B cell (primary cell): Measurements from ENCODE around the gene SFXN5. TPM values are rescaled to one million over a fixed set of nuclear protein-coding genes. Genes with fewer than 3 reads are reported as not detected.

ENCODE experiments used
- ATAC-seq: fragments of 200-7000 bp; cut with Tn5 transposase; one replicate; pipeline ENCODE4 v1.10.0; 2021; ENCODE audit warnings: low read depth, mild to moderate bottlenecking, moderate number of reproducible peaks, moderate library complexity
- CTCF ChIA-PET: fragments of 350-600 bp; sonication (Branson Sonifier 250); formaldehyde crosslinking; loops from one replicate; lab custom pipeline; 2021; ENCODE audit warnings: antibody characterized with exemption, inconsistent platforms; lab: Charles Lee
- POLR2A ChIA-PET: fragments of 350-600 bp; sonication (Branson Sonifier 250); formaldehyde crosslinking; loops from one replicate; lab custom pipeline; 2021; ENCODE audit warnings: antibody characterized with exemption; lab: Charles Lee
- DNase-seq: peaks from one replicate; pipeline ENCODE4 v3.0.0; 2013
- H2AFZ ChIP-seq: 2 replicates; pipeline ENCODE4 v1.6.1; 2012; ENCODE audit warnings: mild to moderate bottlenecking, low read depth, low read length; ENCODE audit not compliant: insufficient read depth, poor library complexity, severe bottlenecking
- H3K27ac ChIP-seq, 2 donors: 1 replicate in 1 of 2; 2 replicates in 1 of 2; pipeline ENCODE4 v1.5.1; 2012 to 2013; ENCODE audit warnings: low read length in 2 of 2, mild to moderate bottlenecking in 2 of 2, moderate library complexity in 1 of 2
- H3K27me3 ChIP-seq, 4 experiments: fragments of 200-600 bp in 1 of 4; sonication (generic) in 1 of 4; replicated peaks in 1 of 4; 1 replicate in 2 of 4; 2 replicates in 2 of 4; pipeline versions ENCODE4 v1.6.1 to v1.7.0; 2013 to 2016; ENCODE audit warnings: low read length in 3 of 4, mild to moderate bottlenecking in 2 of 4, mixed read lengths in 1 of 4, moderate library complexity in 1 of 4; ENCODE audit not compliant: insufficient read depth in 4 of 4, control insufficient read depth in 3 of 4; ENCODE audit errors: control extremely low read depth in 1 of 4
- H3K36me3 ChIP-seq, 2 experiments: replicated peaks in 1 of 2; 1 replicate in 1 of 2; 2 replicates in 1 of 2; pipeline versions ENCODE4 v1.6.1 to v1.7.1; 2013; ENCODE audit warnings: low read length in 1 of 2; ENCODE audit not compliant: insufficient read depth in 2 of 2, control insufficient read depth in 1 of 2; ENCODE audit errors: control extremely low read depth in 1 of 2, extremely low read depth in 1 of 2
- H3K4me1 ChIP-seq, 2 donors: fragments of 200-600 bp in 1 of 2; sonication (generic) in 1 of 2; 1 replicate in 1 of 2; 2 replicates in 1 of 2; pipeline versions ENCODE4 v1.5.1 to v1.6.1; 2013 to 2017; ENCODE audit warnings: low read length in 2 of 2; ENCODE audit not compliant: control insufficient read depth in 2 of 2, insufficient read depth in 2 of 2
- H3K4me2 ChIP-seq: replicated peaks from 2 replicates; pipeline ENCODE3; 2012; ENCODE audit warnings: mild to moderate bottlenecking, low read depth, low read length; ENCODE audit not compliant: poor library complexity, severe bottlenecking
- H3K4me3 ChIP-seq, 5 experiments: fragments of 200-600 bp in 1 of 5; sonication (generic) in 1 of 5; 1 replicate in 3 of 5; 2 replicates in 2 of 5; pipeline versions ENCODE4 v1.5.1 to v1.7.0; 2011 to 2016; ENCODE audit warnings: low read length in 4 of 5, mild to moderate bottlenecking in 4 of 5, low read depth in 2 of 5, control low read depth in 1 of 5, moderate library complexity in 1 of 5; ENCODE audit not compliant: insufficient read depth in 1 of 5; ENCODE audit errors: control extremely low read depth in 1 of 5, extremely low read depth in 1 of 5
- H3K79me2 ChIP-seq: fragments of 200-600 bp; sonication (generic); one replicate; pipeline ENCODE4 v1.6.0; 2016; ENCODE audit warnings: low read length; ENCODE audit not compliant: control insufficient read depth, insufficient read depth
- H3K9ac ChIP-seq: fragments of 200-600 bp; sonication (generic); 2 replicates; pipeline ENCODE4 v1.6.1; 2017; ENCODE audit warnings: mild to moderate bottlenecking, low read length, moderate library complexity
- H3K9me3 ChIP-seq, 3 donors: one replicate each; pipeline versions ENCODE4 v1.6.1 to v1.7.1; 2013; ENCODE audit warnings: low read length in 2 of 3; ENCODE audit not compliant: control insufficient read depth in 2 of 3, insufficient read depth in 1 of 3; ENCODE audit errors: control extremely low read depth in 1 of 3
- H4K20me1 ChIP-seq: 2 replicates; pipeline ENCODE4 v1.6.0; 2012; ENCODE audit warnings: mild to moderate bottlenecking, low read length; ENCODE audit not compliant: insufficient read depth, control insufficient read depth, poor library complexity, severe bottlenecking
- H3K27ac Mint-ChIP-seq: one replicate; pipeline ENCODE4 v1.8.0; 2021; ENCODE audit warnings: mixed read lengths
- H3K27me3 Mint-ChIP-seq: one replicate; pipeline ENCODE4 v1.8.0; 2021; ENCODE audit warnings: mixed read lengths
- H3K4me1 Mint-ChIP-seq: one replicate; pipeline ENCODE4 v1.8.0; 2021; ENCODE audit warnings: mixed read lengths
- H3K4me3 Mint-ChIP-seq: one replicate; pipeline ENCODE4 v1.8.0; 2021; ENCODE audit warnings: mixed read lengths
- H3K9me3 Mint-ChIP-seq: one replicate; pipeline ENCODE4 v1.8.0; 2022; ENCODE audit warnings: mixed read lengths; ENCODE audit not compliant: insufficient read depth
- EZH2 ChIP-seq: IDR thresholded peaks from 2 replicates; pipeline ENCODE4 v1.6.1; 2012; ENCODE audit warnings: borderline replicate concordance, low read depth, mild to moderate bottlenecking, moderate library complexity, low read length; ENCODE audit not compliant: insufficient read depth, poor library complexity, severe bottlenecking
- WGBS: methylation state at CpG from one replicate; pipeline ENCODE4 v1.1.5; 2013; ENCODE audit warnings: missing lambda C conversion rate; ENCODE audit not compliant: insufficient coverage; 5-methylcytosine and 5-hydroxymethylcytosine counted together
- intact Hi-C: fragments of 100-400 bp; cut with micrococcal nuclease; formaldehyde crosslinking; loops from one replicate; pipeline ENCODE4 v1.10.0; 2022
- polyA plus RNA-seq: library from polyadenylated mRNA; depleted of rRNA; stranded (reverse); fragments of >200 nt; gene quantifications from 2 replicates; pipeline ENCODE4 v1.2.3, GENCODE V29; 2012
- total RNA-seq, 2 donors: library from RNA; stranded (reverse); fragments of 120-200 nt in 1 of 2; gene quantifications; 1 replicate in 1 of 2; 2 replicates in 1 of 2; pipeline versions ENCODE4 v1.2.3 to v1.2.4, GENCODE V29; 2013 to 2022
- TF ChIP-seq, protein P1 (sequence below): fragments of 200-600 bp; IDR thresholded peaks from one replicate; pipeline ENCODE4 v1.8.0; 2022; ENCODE audit warnings: antibody characterized with exemption, mild to moderate bottlenecking

The SFXN5 gene
- total and polyA plus RNA-seq, 2 donors (not counting 1 experiment from before 2014, with no cell fraction given): 8.0 to 16.9 TPM

DNA sequence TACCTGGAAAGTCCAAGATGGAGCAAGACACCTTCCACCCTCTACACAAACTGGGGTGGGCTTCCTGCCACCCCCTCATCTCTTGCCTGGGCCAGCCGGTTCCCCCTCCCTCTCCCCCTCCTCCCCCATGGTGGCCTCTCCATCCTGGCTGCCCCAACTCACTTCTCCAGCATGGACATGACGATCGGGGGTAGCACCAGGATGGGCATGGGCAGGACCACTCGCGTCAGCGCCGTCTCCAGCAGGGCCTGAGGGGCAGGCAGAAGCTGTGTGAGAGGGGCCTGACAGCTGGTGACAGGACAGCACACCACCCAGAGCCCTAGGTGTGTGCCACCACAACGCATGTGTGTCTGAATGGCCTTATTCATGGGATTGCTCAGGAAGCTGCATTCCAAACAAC is 103.2 kb downstream of the SFXN5 start:
- no peak for ATAC-seq
- CTCF ChIA-PET: no interaction called here

DNA sequence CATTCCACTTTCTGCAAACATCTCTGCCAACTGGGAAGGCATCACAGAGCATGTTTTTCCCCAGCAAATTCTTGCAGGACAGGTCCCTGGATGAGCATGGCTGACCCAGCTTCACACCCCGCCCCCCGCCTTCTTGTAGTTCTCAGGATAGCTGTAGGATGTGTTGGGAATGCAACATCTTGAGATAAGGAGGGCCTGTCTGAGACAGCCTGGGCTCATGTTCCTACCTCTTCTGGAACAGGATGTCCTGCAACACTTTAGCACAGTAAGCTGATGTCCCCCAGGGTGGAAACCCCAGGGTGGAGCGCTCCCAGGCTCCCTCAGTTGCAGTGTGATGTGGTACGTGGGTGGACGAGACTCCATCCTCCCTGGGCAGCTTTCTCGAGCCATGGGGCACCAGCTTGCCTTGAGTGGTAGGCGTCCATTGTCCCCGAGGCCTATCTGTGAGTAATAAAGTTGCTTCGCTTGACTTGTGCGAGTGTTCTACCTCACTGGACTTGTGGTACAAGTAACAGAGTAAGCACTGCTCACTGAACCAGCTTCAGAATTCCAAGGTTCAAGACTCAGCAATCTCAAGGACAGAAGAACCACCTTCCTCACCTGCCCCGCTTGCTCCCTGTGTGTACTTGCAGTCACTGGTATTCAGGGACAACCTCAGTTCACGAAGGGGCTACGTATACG is 105.6 kb downstream of the SFXN5 start:
- H3K4me3 Mint-ChIP-seq: no peak overlapping the region
- H2AFZ ChIP-seq: no peak overlapping the region
- DNase-seq (no peak), ATAC-seq (no peak)
- H3K4me1 ChIP-seq: no peaks in the 10 kb centered on the region
- POLR2A ChIA-PET: no interaction called here
- no peaks in the 10 kb centered on the region for H3K4me1 Mint-ChIP-seq
- H4K20me1 ChIP-seq: no peaks in the 10 kb centered on the region
- no peaks in the 10 kb centered on the region for H3K36me3 ChIP-seq
- no peak overlapping the region for H3K9ac ChIP-seq
- no peaks in the 10 kb centered on the region for H3K79me2 ChIP-seq
- H3K4me3 ChIP-seq: no peak overlapping the region
- intact Hi-C loops: no loop called here
- H3K9me3 ChIP-seq: no peaks in the 10 kb centered on the region
- H3K9me3 Mint-ChIP-seq: no peaks in the 10 kb centered on the region
- WGBS: 97% methylated on average over 14 of the region's 14 CpGs
- no peak overlapping the region for H3K4me2 ChIP-seq
- H3K27ac Mint-ChIP-seq: no peak overlapping the region
- H3K27ac ChIP-seq: no peak overlapping the region
- H3K27me3 ChIP-seq: no peaks in the 10 kb centered on the region
- TF ChIP-seq, protein P1, sequence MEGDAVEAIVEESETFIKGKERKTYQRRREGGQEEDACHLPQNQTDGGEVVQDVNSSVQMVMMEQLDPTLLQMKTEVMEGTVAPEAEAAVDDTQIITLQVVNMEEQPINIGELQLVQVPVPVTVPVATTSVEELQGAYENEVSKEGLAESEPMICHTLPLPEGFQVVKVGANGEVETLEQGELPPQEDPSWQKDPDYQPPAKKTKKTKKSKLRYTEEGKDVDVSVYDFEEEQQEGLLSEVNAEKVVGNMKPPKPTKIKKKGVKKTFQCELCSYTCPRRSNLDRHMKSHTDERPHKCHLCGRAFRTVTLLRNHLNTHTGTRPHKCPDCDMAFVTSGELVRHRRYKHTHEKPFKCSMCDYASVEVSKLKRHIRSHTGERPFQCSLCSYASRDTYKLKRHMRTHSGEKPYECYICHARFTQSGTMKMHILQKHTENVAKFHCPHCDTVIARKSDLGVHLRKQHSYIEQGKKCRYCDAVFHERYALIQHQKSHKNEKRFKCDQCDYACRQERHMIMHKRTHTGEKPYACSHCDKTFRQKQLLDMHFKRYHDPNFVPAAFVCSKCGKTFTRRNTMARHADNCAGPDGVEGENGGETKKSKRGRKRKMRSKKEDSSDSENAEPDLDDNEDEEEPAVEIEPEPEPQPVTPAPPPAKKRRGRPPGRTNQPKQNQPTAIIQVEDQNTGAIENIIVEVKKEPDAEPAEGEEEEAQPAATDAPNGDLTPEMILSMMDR: no peak
- TF ChIP-seq EZH2: no peak
- CTCF ChIA-PET: no interaction called here
- no peaks in the 10 kb centered on the region for H3K27me3 Mint-ChIP-seq

More for the DNA sequence above, 103.2 kb downstream of the SFXN5 start:
- intact Hi-C loops: no loop called here
- no peaks in the 10 kb centered on the region for H3K36me3 ChIP-seq
- H3K27me3 Mint-ChIP-seq: no peaks in the 10 kb centered on the region
- no peak overlapping the region for H2AFZ ChIP-seq
- H3K4me2 ChIP-seq: no peak overlapping the region
- H3K4me1 ChIP-seq: no peaks in the 10 kb centered on the region
- no peaks in the 10 kb centered on the region for H4K20me1 ChIP-seq
- no peaks in the 10 kb centered on the region for H3K79me2 ChIP-seq
- H3K9me3 ChIP-seq: no peaks in the 10 kb centered on the region
- 98% methylated on average over 8 of the region's 8 CpGs for WGBS
- no peaks in the 10 kb centered on the region for H3K27me3 ChIP-seq
- no peak overlapping the region for H3K27ac ChIP-seq
- no peak overlapping the region for H3K27ac Mint-ChIP-seq
- H3K4me1 Mint-ChIP-seq: no peaks in the 10 kb centered on the region
- no peak overlapping the region for H3K4me3 Mint-ChIP-seq
- POLR2A ChIA-PET: no interaction called here
- H3K9me3 Mint-ChIP-seq: no peaks in the 10 kb centered on the region
- TF ChIP-seq, protein P1: no peak
- TF ChIP-seq EZH2: no peak
- no peak overlapping the region for H3K4me3 ChIP-seq
- no peak for DNase-seq
- no peak overlapping the region for H3K9ac ChIP-seq
